H54 (cell line): Measurements from ENCODE around the gene RUFY1.

Source experiments
- DNase-seq: peaks from one replicate; pipeline ENCODE4 v3.0.0; 2011; ENCODE audit warnings: low spot score, mixed read lengths; ENCODE audit not compliant: insufficient read length
- FAIRE-seq: peaks from 3 replicates; lab custom pipeline; 2011; peaks lifted over from hg19 to GRCh38; lab: Jason Lieb, UNC
- POLR2A ChIP-seq: IDR thresholded peaks from 2 replicates; pipeline ENCODE4 v1.6.1; 2011; ENCODE audit warnings: low read depth, mild to moderate bottlenecking, low read length

Gene RUFY1

GRCh38 chr5:179606071-179606909 lies 55.9 kb downstream of the RUFY1 start:
- TF ChIP-seq POLR2A, result no peak
- DNase-seq (no peak), FAIRE-seq (no peak)

- DNase-seq (no peak), FAIRE-seq (no peak)
- no peak for TF ChIP-seq POLR2A
These were observed 56.5 kb downstream of the RUFY1 start for GRCh38 chr5:179606910-179607159.

GRCh38 chr5:179607160-179607931 lies 57.0 kb downstream of the RUFY1 start:
- no peak for TF ChIP-seq POLR2A
- FAIRE-seq (no peak), DNase-seq (no peak)

- FAIRE-seq (no peak), DNase-seq (no peak)
These were observed 57.8 kb downstream of the RUFY1 start for GRCh38 chr5:179608131-179608581.

GRCh38 chr5:179609834-179610108 lies 59.4 kb downstream of the RUFY1 start:
- no peak for TF ChIP-seq POLR2A
- DNase-seq, result no peak
- FAIRE-seq, result no peak

More at GRCh38 chr5:179608131-179608581, 57.8 kb downstream of the RUFY1 start:
- no peak for TF ChIP-seq POLR2A

- FAIRE-seq, result no peak
- TF ChIP-seq POLR2A, result no peak
- no peak for DNase-seq
These were observed 60.0 kb downstream of the RUFY1 start for GRCh38 chr5:179610109-179610902.

GRCh38 chr5:179610903-179611265 lies 60.5 kb downstream of the RUFY1 start:
- DNase-seq (no peak), FAIRE-seq (no peak)

GRCh38 chr5:179612577-179613459 lies 62.5 kb downstream of the RUFY1 start:
- no peak for FAIRE-seq

More at GRCh38 chr5:179610903-179611265, 60.5 kb downstream of the RUFY1 start:
- no peak for TF ChIP-seq POLR2A

GRCh38 chr5:179613460-179614071 lies 63.2 kb downstream of the RUFY1 start:
- TF ChIP-seq POLR2A, result no peak
- FAIRE-seq, result no peak

More at GRCh38 chr5:179612577-179613459, 62.5 kb downstream of the RUFY1 start:
- no peak for DNase-seq
- TF ChIP-seq POLR2A, result no peak

GRCh38 chr5:179614745-179615144 lies 64.4 kb downstream of the RUFY1 start:
- FAIRE-seq, result no peak
- no peak for DNase-seq
- no peak for TF ChIP-seq POLR2A

More at GRCh38 chr5:179613460-179614071, 63.2 kb downstream of the RUFY1 start:
- DNase-seq, result no peak

GRCh38 chr5:179615203-179615602 lies 64.8 kb downstream of the RUFY1 start:
- FAIRE-seq, result no peak
- no peak for DNase-seq

GRCh38 chr5:179616002-179616594 lies 65.7 kb downstream of the RUFY1 start:
- DNase-seq, result no peak
- TF ChIP-seq POLR2A, result no peak
- FAIRE-seq, result no peak

More at GRCh38 chr5:179615203-179615602, 64.8 kb downstream of the RUFY1 start:
- TF ChIP-seq POLR2A, result no peak
